GM12878 (cell line): ENCODE data around the gene ACVR1B. TPM values are rescaled to one million over a fixed set of nuclear protein-coding genes. Genes with fewer than 3 reads are reported as not detected.

Experiments used
- ATAC-seq: fragments of 200-7000 bp; cut with Tn5 transposase; 3 replicates; pipeline ENCODE4 v1.9.1; 2020; ENCODE audit warnings: mild to moderate bottlenecking, moderate library complexity
- BruUV-seq: library from RNA; stranded (reverse); fragments of 400-500 nt; replicated peaks from 2 replicates; lab custom pipeline; 2021; lab: Mats Ljungman, UMichigan
- CTCF ChIA-PET: fragments of 300-600 bp; sonication (Branson Sonifier 250); formaldehyde crosslinking; extraction: SDS; loops from one replicate; lab custom pipeline; 2021; ENCODE audit warnings: inconsistent platforms; lab: Yijun Ruan, JAX
- POLR2A ChIA-PET: fragments of 350-600 bp; formaldehyde crosslinking; extraction: SDS; loops from one replicate; lab custom pipeline; 2021; ENCODE audit warnings: inconsistent platforms; lab: Charles Lee
- RAD21 ChIA-PET: fragments of 300-600 bp; sonication (Branson Sonifier 250); formaldehyde crosslinking; loops from one replicate; lab custom pipeline; 2023; ENCODE audit warnings: antibody characterized with exemption; ENCODE audit not compliant: unreplicated experiment; lab: Charles Lee
- SMC1A ChIA-PET: fragments of 300-600 bp; sonication (Branson Sonifier 250); formaldehyde crosslinking; loops from one replicate; lab custom pipeline; 2023; ENCODE audit not compliant: unreplicated experiment, uncharacterized antibody; lab: Charles Lee
- DNase-seq: peaks from one replicate; pipeline ENCODE4 v3.0.0-alpha.2; 2011; ENCODE audit warnings: low read depth, low spot score
- FAIRE-seq: peaks from 3 replicates; lab custom pipeline; 2011; peaks lifted over from hg19 to GRCh38; lab: Jason Lieb, UNC
- H2AFZ ChIP-seq: 2 replicates; pipeline ENCODE4 v1.6.0; 2011; ENCODE audit warnings: low read depth, low read length, control low read depth; ENCODE audit not compliant: control insufficient read depth
- H3K27ac ChIP-seq: 2 replicates; pipeline ENCODE4 v1.5.1; 2011; ENCODE audit warnings: control low read depth; ENCODE audit not compliant: control insufficient read depth, insufficient read depth
- H3K27me3 ChIP-seq, 2 experiments: replicated peaks in 1 of 2; 2 replicates each; pipeline versions ENCODE4 v1.6.0 to v1.6.1; 2011; ENCODE audit warnings: low read length in 1 of 2; ENCODE audit not compliant: control insufficient read depth in 2 of 2, insufficient read depth in 2 of 2
- H3K36me3 ChIP-seq, 2 experiments: 2 replicates each; pipeline ENCODE4 v1.5.1; 2011; ENCODE audit warnings: low read length in 1 of 2; ENCODE audit not compliant: control insufficient read depth in 2 of 2, insufficient read depth in 2 of 2
- H3K4me1 ChIP-seq: 2 replicates; pipeline ENCODE4 v1.6.1; 2011; ENCODE audit warnings: mild to moderate bottlenecking, low read length, moderate library complexity, mixed read lengths; ENCODE audit not compliant: control insufficient read depth, insufficient read depth
- H3K4me2 ChIP-seq: 2 replicates; pipeline ENCODE4 v1.6.0; 2011; ENCODE audit warnings: control low read depth; ENCODE audit not compliant: control insufficient read depth, insufficient read depth
- H3K4me3 ChIP-seq: fragments of 200-600 bp; sonication (generic); 2 replicates; pipeline ENCODE4 v1.5.1; 2016
- H3K79me2 ChIP-seq: 2 replicates; pipeline ENCODE4 v1.6.0; 2011; ENCODE audit warnings: low read length; ENCODE audit not compliant: control insufficient read depth, insufficient read depth
- H3K9ac ChIP-seq: 2 replicates; pipeline ENCODE4 v1.8.0; 2011; ENCODE audit warnings: low read length, control low read depth, mixed read lengths; ENCODE audit not compliant: control insufficient read depth, insufficient read depth
- H3K9me3 ChIP-seq: replicated peaks from 3 replicates; pipeline ENCODE4 v1.5.1; 2011; ENCODE audit warnings: mild to moderate bottlenecking, low read length; ENCODE audit not compliant: control insufficient read depth, insufficient read depth
- H4K20me1 ChIP-seq: 2 replicates; pipeline ENCODE4 v1.6.0; 2011; ENCODE audit not compliant: control insufficient read depth, insufficient read depth
- ASH2L ChIP-seq: fragments of 300-600, 200-600 bp; sonication (generic); IDR thresholded peaks from 2 replicates; pipeline ENCODE4 v1.6.1; 2017; ENCODE audit warnings: low read depth, mild to moderate bottlenecking, borderline replicate concordance
- BHLHE40 ChIP-seq, 2 experiments: fragments of 450-650 bp in 1 of 2; IDR thresholded peaks; 2 replicates each; pipeline ENCODE4 v1.6.1; 2011 to 2017; ENCODE audit warnings: low read depth in 2 of 2, borderline replicate concordance in 1 of 2, improper control_type of control experiment in 1 of 2, low read length in 1 of 2, mild to moderate bottlenecking in 1 of 2
- NR2C2 ChIP-seq: IDR thresholded peaks from 2 replicates; pipeline ENCODE4 v1.6.1; 2011; ENCODE audit warnings: borderline replicate concordance, low read depth; ENCODE audit not compliant: control insufficient read depth, insufficient read length
- NRF1 ChIP-seq: conservative IDR thresholded peaks from 2 replicates; pipeline ENCODE4 v1.6.1; 2011; ENCODE audit warnings: mild to moderate bottlenecking, low read depth, low read length, improper control_type of control experiment
- ZBED1 ChIP-seq: IDR thresholded peaks from 2 replicates; pipeline ENCODE4 v1.6.1; 2016; ENCODE audit warnings: borderline replicate concordance
- ZBTB33 ChIP-seq: fragments of 450-650 bp; IDR thresholded peaks from 2 replicates; pipeline ENCODE4 v1.6.1; 2017; ENCODE audit warnings: mild to moderate bottlenecking
- ZNF207 ChIP-seq: fragments of 450-650 bp; IDR thresholded peaks from 2 replicates; pipeline ENCODE4 v1.6.1; 2014; ENCODE audit warnings: antibody characterized with exemption, mild to moderate bottlenecking, borderline replicate concordance
- WGBS: methylation state at CpG from one replicate; pipeline ENCODE4 v1.1.6; 2016; ENCODE audit warnings: low lambda C conversion rate; ENCODE audit not compliant: insufficient replicate concordance, insufficient coverage; ENCODE audit errors: missing lambda C conversion rate; 5-methylcytosine and 5-hydroxymethylcytosine counted together
- in situ Hi-C: fragments of 300-500 bp; cut with MboI; formaldehyde crosslinking; loops from 9 replicates; pipeline ENCODE4 v1.14.3; 2018; ENCODE audit warnings: mixed read lengths
- intact Hi-C: fragments of 100-400 bp; cut with micrococcal nuclease; formaldehyde crosslinking; loops from one replicate; pipeline ENCODE4 v1.14.2; 2022; ENCODE audit not compliant: unreplicated experiment
- polyA plus RNA-seq, 11 experiments: library from polyadenylated mRNA; depleted of rRNA in 4 of 11; unstranded in 6 of 11; stranded (reverse) in 5 of 11; fragments of >200 nt; fragmentation: Nextera tagmentation in 4 of 11; fragmentation: Illumina TruSeq in 1 of 11; extraction: Ambion mirVana in 4 of 11; extraction: Trizol in 1 of 11; gene quantifications; 1 replicate in 1 of 11; 2 replicates in 10 of 11; pipeline versions ENCODE4 v1.2.1 to v1.2.3, GENCODE V29; 2011 to 2016; ENCODE audit warnings: inconsistent platforms in 2 of 11, missing spikeins in 2 of 11, low read depth in 1 of 11
- total RNA-seq, 4 experiments: library from RNA; depleted of rRNA in 3 of 4; stranded (reverse); fragments of >200 nt in 3 of 4; fragmentation: Illumina TruSeq in 1 of 4; extraction: Trizol in 1 of 4; gene quantifications; 2 replicates each; pipeline versions ENCODE4 v1.2.1 to v1.2.3, GENCODE V29; 2013 to 2021

ACVR1B gene
- total and polyA plus RNA-seq, 10 of the 15 experiments (the other 5 are each of a cell fraction or from before 2014, with no cell fraction given), result 0.02 to 0.69 (median 0.16) TPM; not detected in 2

DNA sequence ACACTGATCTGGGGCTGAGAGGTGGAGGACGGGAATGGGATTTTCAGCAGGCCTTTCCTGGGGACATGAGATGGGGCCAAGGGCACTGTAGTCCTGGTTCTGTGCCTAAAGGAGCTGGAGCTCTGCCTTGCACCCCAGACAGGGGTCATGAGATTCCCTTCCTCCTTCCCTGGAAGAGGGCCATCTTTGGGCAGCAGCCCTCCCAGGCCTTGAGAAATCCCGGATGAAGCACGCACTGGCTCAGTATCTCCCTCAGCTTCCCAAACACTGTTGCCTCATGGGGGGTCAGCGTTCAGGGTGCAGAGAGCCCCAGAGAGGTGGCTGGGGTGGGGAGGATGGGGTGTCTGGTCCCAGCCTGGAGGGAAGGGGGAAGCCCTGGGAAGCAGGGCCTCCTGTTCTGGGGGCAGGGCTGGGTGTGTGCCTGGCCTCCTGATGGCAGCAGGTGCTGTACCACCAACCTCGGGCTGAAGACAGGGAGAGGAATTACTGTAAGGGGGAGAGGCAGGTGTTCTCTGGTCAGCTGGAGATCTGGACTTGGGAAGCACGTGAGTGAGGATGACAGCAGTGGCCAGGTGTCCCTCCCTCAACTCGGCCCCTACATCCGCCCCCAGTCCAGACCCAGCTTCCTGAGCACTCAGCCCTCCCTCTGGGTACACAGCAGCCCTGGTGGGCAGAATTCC, 91.3 kb downstream of the ACVR1B start:
- POLR2A ChIA-PET, result interaction anchor here (0.6 to 2.3 kb wide), 3 partner anchors 9 to 79 kb away, joined by 3 to 7 read pairs (median 3); no protein-coding TSS in a partner anchor
- peak overlapping the region; percentile 54; the same call in 1 of the 2 replicates for H3K4me2 ChIP-seq
- SMC1A ChIA-PET, result no interaction called here
- no peak for DNase-seq
- 53% methylated on average over 8 of the region's 8 CpGs for WGBS
- no peak for ATAC-seq
- no peak overlapping the region for H3K9ac ChIP-seq
- no peaks in the 10 kb centered on the region for H3K27me3 ChIP-seq
- H3K4me1 ChIP-seq, result peaks cover 15% of the 10 kb centered on the region
- no peak overlapping the region for H3K27ac ChIP-seq
- H3K79me2 ChIP-seq, result no peaks in the 10 kb centered on the region
- FAIRE-seq, result no peak
- TF ChIP-seq ZBED1 (no peak), NR2C2 (no peak), BHLHE40 (IDR thresholded peaks at IDR 0.05; ENCODE audit: borderline replicate concordance in 1 of 2, low read depth in 2 of 2, low read length in 1 of 2) (0 out of 4 replicates have a peak, but pooled peaks of 1 of the 2 experiments have one; percentile 11), ZBTB33 (no peak), ZNF207 (no peak), NRF1 (no peak), ASH2L (no peak)
- no peak overlapping the region for H2AFZ ChIP-seq
- intact Hi-C loops (no loop called here), in situ Hi-C loops (no loop called here)
- no peaks in the 10 kb centered on the region for H4K20me1 ChIP-seq
- CTCF ChIA-PET, result interaction anchor here (1.1 to 6.8 kb wide), 5 partner anchors 10 to 71 kb away, joined by 3 to 61 read pairs (median 11); no protein-coding TSS in a partner anchor
- no TSS peak for BruUV-seq
- H3K4me3 ChIP-seq, result no peak overlapping the region
- no peaks in the 10 kb centered on the region for H3K36me3 ChIP-seq
- no peaks in the 10 kb centered on the region for H3K9me3 ChIP-seq
- RAD21 ChIA-PET, result no interaction called here
